ENCODE data around the gene HKDC1.

The HKDC1 gene

GRCh38 chr10:69215405-69216171 lies 4.5 kb upstream of the HKDC1 start:
- H3K4me3 ChIP-seq (ENCODE audit: low read length): no peak overlapping the region

GRCh38 chr10:69216577-69217118 lies 3.5 kb upstream of the HKDC1 start:
- DNase-seq (ENCODE audit: low read depth, low spot score): no peak
- no peak overlapping the region for H3K4me3 ChIP-seq (ENCODE audit: low read length)

More at GRCh38 chr10:69215405-69216171, 4.5 kb upstream of the HKDC1 start:
- peak; percentile 62 for DNase-seq (ENCODE audit: low read depth, low spot score)

- no peak overlapping the region for H3K4me3 ChIP-seq (ENCODE audit: low read length)
- DNase-seq (ENCODE audit: low read depth, low spot score): no peak
Observed at GRCh38 chr10:69217119-69217754, 2.9 kb upstream of the HKDC1 start.

- no peak for DNase-seq (ENCODE audit: low read depth, low spot score)
- no peak overlapping the region for H3K4me3 ChIP-seq (ENCODE audit: low read length)
Observed at GRCh38 chr10:69218831-69219230, 1.3 kb upstream of the HKDC1 start.

GRCh38 chr10:69220507-69220906 lies 375 bp downstream of the HKDC1 start:
- H3K4me3 ChIP-seq (ENCODE audit: low read length): no peak overlapping the region
- DNase-seq (ENCODE audit: low read depth, low spot score): no peak

GRCh38 chr10:69222157-69223027 lies 2.3 kb downstream of the HKDC1 start:
- peak; percentile 88 for DNase-seq (ENCODE audit: low read depth, low spot score)
- peak overlapping the region; percentile 42 for H3K4me3 ChIP-seq (ENCODE audit: low read length)

GRCh38 chr10:69223028-69223342 lies 2.9 kb downstream of the HKDC1 start:
- H3K4me3 ChIP-seq (ENCODE audit: low read length): peak overlapping the region; percentile 42
- DNase-seq (ENCODE audit: low read depth, low spot score): no peak

GRCh38 chr10:69224862-69225657 lies 4.9 kb downstream of the HKDC1 start:
- DNase-seq (ENCODE audit: low read depth, low spot score): no peak
- no peak overlapping the region for H3K4me3 ChIP-seq (ENCODE audit: low read length)

GRCh38 chr10:69225681-69226080 lies 5.5 kb downstream of the HKDC1 start:
- H3K4me3 ChIP-seq (ENCODE audit: low read length): no peak overlapping the region
- DNase-seq (ENCODE audit: low read depth, low spot score): no peak

- no peak for DNase-seq (ENCODE audit: low read depth, low spot score)
- H3K4me3 ChIP-seq (ENCODE audit: low read length): no peak overlapping the region
Observed at GRCh38 chr10:69226919-69227450, 6.9 kb downstream of the HKDC1 start.

- H3K4me3 ChIP-seq (ENCODE audit: low read length): no peak overlapping the region
- DNase-seq (ENCODE audit: low read depth, low spot score): no peak
Observed at GRCh38 chr10:69228151-69228550, 8.0 kb downstream of the HKDC1 start.

GRCh38 chr10:69229616-69229916 lies 9.4 kb downstream of the HKDC1 start:
- H3K4me3 ChIP-seq (ENCODE audit: low read length): no peak overlapping the region
- DNase-seq (ENCODE audit: low read depth, low spot score): no peak

GRCh38 chr10:69230128-69230527 lies 10.0 kb downstream of the HKDC1 start:
- no peak overlapping the region for H3K4me3 ChIP-seq (ENCODE audit: low read length)
- no peak for DNase-seq (ENCODE audit: low read depth, low spot score)

GRCh38 chr10:69232252-69232651 lies 12.1 kb downstream of the HKDC1 start:
- no peak for DNase-seq (ENCODE audit: low read depth, low spot score)

GRCh38 chr10:69232736-69233480 lies 12.8 kb downstream of the HKDC1 start:
- peak; percentile 78 for DNase-seq (ENCODE audit: low read depth, low spot score)
- H3K4me3 ChIP-seq (ENCODE audit: low read length): peak overlapping the region; percentile 20

More at GRCh38 chr10:69232252-69232651, 12.1 kb downstream of the HKDC1 start:
- H3K4me3 ChIP-seq (ENCODE audit: low read length): no peak overlapping the region

GRCh38 chr10:69234447-69234846 lies 14.3 kb downstream of the HKDC1 start:
- DNase-seq (ENCODE audit: low read depth, low spot score): no peak
- no peak overlapping the region for H3K4me3 ChIP-seq (ENCODE audit: low read length)

- DNase-seq (ENCODE audit: low read depth, low spot score): peak; percentile 59
Observed at GRCh38 chr10:69237528-69238159, 17.5 kb downstream of the HKDC1 start.

GRCh38 chr10:69239136-69239535 lies 19.0 kb downstream of the HKDC1 start:
- no peak overlapping the region for H3K4me3 ChIP-seq (ENCODE audit: low read length)
- DNase-seq (ENCODE audit: low read depth, low spot score): no peak

More at GRCh38 chr10:69237528-69238159, 17.5 kb downstream of the HKDC1 start:
- H3K4me3 ChIP-seq (ENCODE audit: low read length): no peak overlapping the region

Measured in Jurkat, Clone E6-1 (cell line).